GM18505 (cell line): ENCODE measurements around the gene CLPTM1L.

ENCODE experiments used
- ATAC-seq: cut with Tn5 transposase; IDR thresholded peaks from one replicate; pipeline ENCODE4 v1.9.1; 2021; ENCODE audit not compliant: unreplicated experiment
- POLR2A ChIP-seq: IDR thresholded peaks from 4 replicates; pipeline ENCODE4 v1.6.1; 2011; ENCODE audit warnings: borderline replicate concordance; ENCODE audit not compliant: insufficient read depth, insufficient read length; ENCODE audit errors: extremely low read depth

Gene CLPTM1L

GRCh38 chr5:1325870-1326531 is 18.9 kb downstream of the CLPTM1L start:
- no peak for TF ChIP-seq POLR2A
- ATAC-seq = no peak

- no peak for ATAC-seq
- TF ChIP-seq POLR2A = no peak
Observed at GRCh38 chr5:1325191-1325741, 19.6 kb downstream of the CLPTM1L start.

GRCh38 chr5:1324719-1325190 is 20.1 kb downstream of the CLPTM1L start:
- ATAC-seq = no peak
- no peak for TF ChIP-seq POLR2A

- no peak for ATAC-seq
Observed at GRCh38 chr5:1324301-1324700, 20.6 kb downstream of the CLPTM1L start.

GRCh38 chr5:1323803-1324173 is 21.1 kb downstream of the CLPTM1L start:
- no peak for ATAC-seq
- no peak for TF ChIP-seq POLR2A

More at GRCh38 chr5:1324301-1324700, 20.6 kb downstream of the CLPTM1L start:
- no peak for TF ChIP-seq POLR2A

GRCh38 chr5:1322955-1323802 is 21.7 kb downstream of the CLPTM1L start:
- no peak for ATAC-seq
- TF ChIP-seq POLR2A = no peak

- no peak for ATAC-seq
- TF ChIP-seq POLR2A = no peak
Observed at GRCh38 chr5:1322036-1322900, 22.6 kb downstream of the CLPTM1L start.

- ATAC-seq = no peak
- TF ChIP-seq POLR2A = no peak
Observed at GRCh38 chr5:1321576-1321975, 23.3 kb downstream of the CLPTM1L start.

- TF ChIP-seq POLR2A = no peak
- no peak for ATAC-seq
Observed at GRCh38 chr5:1320436-1321344, 24.2 kb downstream of the CLPTM1L start.

GRCh38 chr5:1319436-1320256 is 25.3 kb downstream of the CLPTM1L start:
- no peak for ATAC-seq
- TF ChIP-seq POLR2A = no peak

GRCh38 chr5:1318659-1319251 is 26.1 kb downstream of the CLPTM1L start:
- no peak for ATAC-seq
- no peak for TF ChIP-seq POLR2A

- no peak for ATAC-seq
- TF ChIP-seq POLR2A = no peak
Observed at GRCh38 chr5:1317921-1318565, 26.9 kb downstream of the CLPTM1L start.
